RWPE2 (cell line): ENCODE measurements around the gene RFPL1.

ENCODE experiments used
- ATAC-seq: fragments of 200-7000 bp; cut with Tn5 transposase; 3 replicates; pipeline ENCODE4 v1.9.1; 2021; ENCODE audit warnings: low read depth
- DNase-seq: peaks from one replicate; pipeline ENCODE4 v3.0.0-alpha.2; 2020; ENCODE audit warnings: low spot score
- H3K27ac ChIP-seq: fragments of 450-650 bp; 2 replicates; pipeline ENCODE4 v1.5.1; 2017; ENCODE audit warnings: mild to moderate bottlenecking; ENCODE audit not compliant: poor library complexity, severe bottlenecking
- H3K27me3 ChIP-seq: fragments of 250-450 bp; sonication (Bioruptor Pico); 2 replicates; pipeline ENCODE4 v1.5.1; 2021; ENCODE audit warnings: mild to moderate bottlenecking, moderate library complexity; ENCODE audit not compliant: insufficient read depth, poor library complexity, severe bottlenecking
- H3K36me3 ChIP-seq: fragments of 250-450 bp; sonication (Bioruptor Pico); 2 replicates; pipeline ENCODE4 v1.5.1; 2020; ENCODE audit warnings: low read depth, mild to moderate bottlenecking, moderate library complexity
- H3K4me1 ChIP-seq: fragments of 250-450 bp; sonication (Bioruptor Pico); 2 replicates; pipeline ENCODE4 v1.5.1; 2021; ENCODE audit warnings: mild to moderate bottlenecking, moderate library complexity; ENCODE audit not compliant: insufficient read depth, poor library complexity, severe bottlenecking
- H3K4me3 ChIP-seq: fragments of 250-450 bp; sonication (Bioruptor Pico); 2 replicates; pipeline ENCODE4 v1.5.1; 2021; ENCODE audit warnings: mild to moderate bottlenecking, moderate library complexity; ENCODE audit not compliant: severe bottlenecking
- H3K9me3 ChIP-seq: fragments of 250-450 bp; sonication (Bioruptor Pico); 2 replicates; pipeline ENCODE4 v1.5.1; 2021; ENCODE audit warnings: mild to moderate bottlenecking, moderate library complexity; ENCODE audit not compliant: severe bottlenecking
- TF ChIP-seq, protein P1 (sequence below): fragments of 450-650 bp; IDR thresholded peaks from one replicate; pipeline ENCODE4 v1.5.1; 2017; ENCODE audit warnings: mild to moderate bottlenecking, moderate library complexity; ENCODE audit not compliant: poor library complexity, severe bottlenecking

The RFPL1 gene

DNA sequence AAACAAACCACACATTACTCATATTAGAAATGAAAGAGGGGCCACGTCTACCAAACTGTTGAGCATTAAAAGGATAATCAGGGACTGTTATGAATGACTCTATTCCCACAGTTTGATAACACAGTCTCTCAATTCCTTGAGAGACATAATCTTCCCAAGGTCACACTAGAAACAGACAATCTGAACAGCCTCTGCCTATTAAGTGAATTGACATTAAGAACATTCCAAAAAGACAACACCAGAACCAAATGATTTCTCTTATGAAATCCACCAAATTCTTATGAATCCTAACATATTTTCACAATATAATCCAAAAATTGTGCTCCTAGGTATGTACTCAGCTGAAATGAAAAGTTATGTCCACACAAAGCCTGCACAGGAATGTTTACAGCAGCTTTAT, 4.6 kb downstream of the RFPL1 start:
- no peak for ATAC-seq
- H3K9me3 ChIP-seq, result no peaks in the 10 kb centered on the region
- H3K36me3 ChIP-seq, result no peaks in the 10 kb centered on the region
- DNase-seq, result no peak
- TF ChIP-seq, protein P1, sequence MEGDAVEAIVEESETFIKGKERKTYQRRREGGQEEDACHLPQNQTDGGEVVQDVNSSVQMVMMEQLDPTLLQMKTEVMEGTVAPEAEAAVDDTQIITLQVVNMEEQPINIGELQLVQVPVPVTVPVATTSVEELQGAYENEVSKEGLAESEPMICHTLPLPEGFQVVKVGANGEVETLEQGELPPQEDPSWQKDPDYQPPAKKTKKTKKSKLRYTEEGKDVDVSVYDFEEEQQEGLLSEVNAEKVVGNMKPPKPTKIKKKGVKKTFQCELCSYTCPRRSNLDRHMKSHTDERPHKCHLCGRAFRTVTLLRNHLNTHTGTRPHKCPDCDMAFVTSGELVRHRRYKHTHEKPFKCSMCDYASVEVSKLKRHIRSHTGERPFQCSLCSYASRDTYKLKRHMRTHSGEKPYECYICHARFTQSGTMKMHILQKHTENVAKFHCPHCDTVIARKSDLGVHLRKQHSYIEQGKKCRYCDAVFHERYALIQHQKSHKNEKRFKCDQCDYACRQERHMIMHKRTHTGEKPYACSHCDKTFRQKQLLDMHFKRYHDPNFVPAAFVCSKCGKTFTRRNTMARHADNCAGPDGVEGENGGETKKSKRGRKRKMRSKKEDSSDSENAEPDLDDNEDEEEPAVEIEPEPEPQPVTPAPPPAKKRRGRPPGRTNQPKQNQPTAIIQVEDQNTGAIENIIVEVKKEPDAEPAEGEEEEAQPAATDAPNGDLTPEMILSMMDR, result no peak
- no peak overlapping the region for H3K27ac ChIP-seq
- no peaks in the 10 kb centered on the region for H3K4me1 ChIP-seq
- H3K27me3 ChIP-seq, result no peaks in the 10 kb centered on the region
- H3K4me3 ChIP-seq, result no peak overlapping the region

GRCh38 chr22:29443452-29443851, 5.1 kb downstream of the RFPL1 start:
- Histone ChIP-seq H3K9me3 (no peaks in the 10 kb centered on the region), H3K27ac (no peak overlapping the region), H3K36me3 (no peaks in the 10 kb centered on the region), H3K4me1 (no peaks in the 10 kb centered on the region), H3K27me3 (no peaks in the 10 kb centered on the region), H3K4me3 (no peak overlapping the region)
- ATAC-seq, result no peak
- no peak for DNase-seq
- TF ChIP-seq, protein P1, result no peak

DNA sequence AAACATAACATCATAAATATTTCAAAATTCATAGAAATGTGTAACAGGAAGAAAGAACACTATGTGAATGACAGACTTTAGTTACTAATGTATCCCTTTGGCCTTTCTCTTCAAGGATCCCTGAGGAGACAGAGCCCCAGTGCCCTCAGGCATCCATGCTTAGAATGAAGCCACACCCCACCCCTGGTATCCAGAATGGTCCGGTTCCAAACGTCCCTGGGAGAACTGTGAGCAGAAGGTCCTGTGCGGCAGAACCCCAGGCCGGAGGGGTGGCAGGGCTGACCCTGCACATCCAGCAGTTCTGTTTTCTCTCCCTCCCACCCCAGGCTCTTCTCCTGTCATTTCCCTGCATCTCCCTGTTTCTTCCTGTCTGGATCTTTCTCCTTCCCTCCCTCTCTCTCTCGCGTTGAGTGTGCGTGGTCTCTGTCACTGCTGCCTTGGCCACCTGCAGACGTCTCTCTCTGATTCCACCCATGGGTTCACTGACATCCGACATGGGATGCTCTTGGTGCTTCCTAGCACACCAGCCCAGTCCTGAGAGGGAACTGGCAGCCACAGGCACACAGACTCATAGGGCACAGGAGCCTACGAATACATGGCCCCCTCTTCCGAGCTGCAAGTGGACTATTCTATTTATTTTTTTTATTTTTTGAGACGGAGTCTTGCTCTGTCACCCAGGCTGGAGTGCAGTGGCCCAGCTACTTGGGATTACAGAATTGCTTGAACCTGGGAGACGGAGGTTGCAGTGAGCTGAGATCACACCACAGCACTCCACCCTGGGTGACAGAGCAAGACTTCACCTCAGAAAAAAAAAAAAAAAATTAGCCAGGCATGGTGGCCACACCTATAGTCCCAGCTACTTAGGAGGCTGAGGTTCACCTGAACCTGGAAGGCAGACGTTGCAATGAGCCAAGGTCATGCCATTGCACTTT, 5.7 kb downstream of the RFPL1 start:
- no peak for ATAC-seq
- TF ChIP-seq, protein P1, result no peak
- Histone ChIP-seq H3K36me3 (no peaks in the 10 kb centered on the region), H3K9me3 (no peaks in the 10 kb centered on the region), H3K4me1 (no peaks in the 10 kb centered on the region), H3K27ac (no peak overlapping the region), H3K27me3 (no peaks in the 10 kb centered on the region), H3K4me3 (no peak overlapping the region)
- DNase-seq, result no peak

DNA sequence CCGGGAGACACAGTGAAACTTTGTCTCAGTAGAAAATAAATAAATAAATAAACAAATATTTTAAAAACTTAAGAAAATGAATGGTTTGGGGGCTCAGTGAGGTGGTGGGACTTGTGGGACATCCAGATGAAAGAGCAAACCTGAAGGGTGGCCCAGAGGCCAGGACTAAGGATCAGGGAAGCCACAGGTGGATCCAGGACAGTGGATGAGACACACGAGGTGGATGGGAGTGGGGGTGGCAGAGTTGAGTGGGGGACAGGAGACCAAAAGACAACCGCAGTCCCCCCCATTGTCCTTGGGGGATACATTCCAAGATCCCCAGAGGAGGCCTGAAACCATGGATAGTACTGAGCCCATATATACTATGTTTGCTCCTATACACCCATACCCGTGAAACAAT, 7.1 kb downstream of the RFPL1 start:
- H3K4me1 ChIP-seq, result no peaks in the 10 kb centered on the region
- no peaks in the 10 kb centered on the region for H3K27me3 ChIP-seq
- H3K27ac ChIP-seq, result no peak overlapping the region
- DNase-seq (no peak), ATAC-seq (no peak)
- H3K4me3 ChIP-seq, result no peak overlapping the region
- TF ChIP-seq, protein P1, result no peak
- H3K36me3 ChIP-seq, result no peaks in the 10 kb centered on the region
- H3K9me3 ChIP-seq, result no peaks in the 10 kb centered on the region

- H3K9me3 ChIP-seq, result no peaks in the 10 kb centered on the region
- no peaks in the 10 kb centered on the region for H3K4me1 ChIP-seq
- ATAC-seq (no peak), DNase-seq (no peak)
- no peaks in the 10 kb centered on the region for H3K27me3 ChIP-seq
- no peaks in the 10 kb centered on the region for H3K36me3 ChIP-seq
- no peak overlapping the region for H3K27ac ChIP-seq
- TF ChIP-seq, protein P1, result no peak
- no peak overlapping the region for H3K4me3 ChIP-seq
Observed at GRCh38 chr22:29447906-29448305, 9.5 kb downstream of the RFPL1 start.
